ENCODE results near the gene MLIP. TPM values are rescaled to one million over a fixed set of nuclear protein-coding genes. Genes with fewer than 3 reads are reported as not detected.

Gene MLIP
- total and polyA plus RNA-seq, 2 of the 8 experiments (the other 6 are each of a cell fraction or from before 2014, with no cell fraction given): not detected

DNA sequence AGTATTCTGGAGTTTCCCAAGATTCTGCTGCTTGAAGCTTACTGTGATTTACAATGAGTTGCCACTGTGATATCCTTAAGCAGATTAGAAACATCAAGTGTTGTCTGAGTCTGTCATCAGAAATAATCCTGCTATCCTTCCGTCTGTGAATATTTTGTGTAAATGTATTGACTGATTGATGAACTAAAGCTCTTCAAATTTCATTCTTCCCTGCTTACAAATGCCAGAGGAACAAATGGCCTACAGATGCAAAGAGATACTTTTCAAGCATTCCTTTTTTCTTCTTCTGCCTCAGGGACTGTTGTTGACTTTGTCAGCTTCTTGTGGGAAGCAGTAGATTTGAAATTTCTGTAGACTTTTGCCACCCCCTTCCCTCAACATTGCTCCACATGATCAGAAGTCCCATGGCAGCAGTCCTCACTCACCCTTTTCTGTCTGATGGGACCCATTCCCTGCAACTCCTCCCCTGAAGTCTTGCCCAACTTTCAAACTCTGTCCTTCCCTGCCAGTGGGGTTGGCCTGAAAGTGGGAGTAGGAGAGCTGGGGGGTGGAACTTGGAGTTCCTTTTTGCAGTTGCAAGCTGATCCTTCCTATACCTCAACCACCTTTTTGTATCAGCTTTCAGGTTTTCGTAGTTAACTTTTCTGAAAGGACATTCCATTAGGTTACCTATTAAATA lies 38.5 kb upstream of the MLIP start (continued):
- TF ChIP-seq CHD1 (IDR thresholded peaks at IDR 0.05; ENCODE audit: low read depth, low read length) (no peak), RBBP5 (IDR thresholded peaks at IDR 0.05; ENCODE audit: borderline replicate concordance, low read depth, low read length) (no peak), NANOG (IDR thresholded peaks at IDR 0.05; ENCODE audit: insufficient read depth, low read depth, low read length, poor library complexity, severe bottlenecking) (no peak), TCF12 (IDR thresholded peaks at IDR 0.05; ENCODE audit: low read depth, low read length) (no peak), KDM1A (IDR thresholded peaks at IDR 0.05; ENCODE audit: borderline replicate concordance, low read length) (no peak)
- TF ChIP-seq, protein P1, sequence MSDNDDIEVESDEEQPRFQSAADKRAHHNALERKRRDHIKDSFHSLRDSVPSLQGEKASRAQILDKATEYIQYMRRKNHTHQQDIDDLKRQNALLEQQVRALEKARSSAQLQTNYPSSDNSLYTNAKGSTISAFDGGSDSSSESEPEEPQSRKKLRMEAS (IDR thresholded peaks at IDR 0.05): no peak
- TF ChIP-seq, protein P2, sequence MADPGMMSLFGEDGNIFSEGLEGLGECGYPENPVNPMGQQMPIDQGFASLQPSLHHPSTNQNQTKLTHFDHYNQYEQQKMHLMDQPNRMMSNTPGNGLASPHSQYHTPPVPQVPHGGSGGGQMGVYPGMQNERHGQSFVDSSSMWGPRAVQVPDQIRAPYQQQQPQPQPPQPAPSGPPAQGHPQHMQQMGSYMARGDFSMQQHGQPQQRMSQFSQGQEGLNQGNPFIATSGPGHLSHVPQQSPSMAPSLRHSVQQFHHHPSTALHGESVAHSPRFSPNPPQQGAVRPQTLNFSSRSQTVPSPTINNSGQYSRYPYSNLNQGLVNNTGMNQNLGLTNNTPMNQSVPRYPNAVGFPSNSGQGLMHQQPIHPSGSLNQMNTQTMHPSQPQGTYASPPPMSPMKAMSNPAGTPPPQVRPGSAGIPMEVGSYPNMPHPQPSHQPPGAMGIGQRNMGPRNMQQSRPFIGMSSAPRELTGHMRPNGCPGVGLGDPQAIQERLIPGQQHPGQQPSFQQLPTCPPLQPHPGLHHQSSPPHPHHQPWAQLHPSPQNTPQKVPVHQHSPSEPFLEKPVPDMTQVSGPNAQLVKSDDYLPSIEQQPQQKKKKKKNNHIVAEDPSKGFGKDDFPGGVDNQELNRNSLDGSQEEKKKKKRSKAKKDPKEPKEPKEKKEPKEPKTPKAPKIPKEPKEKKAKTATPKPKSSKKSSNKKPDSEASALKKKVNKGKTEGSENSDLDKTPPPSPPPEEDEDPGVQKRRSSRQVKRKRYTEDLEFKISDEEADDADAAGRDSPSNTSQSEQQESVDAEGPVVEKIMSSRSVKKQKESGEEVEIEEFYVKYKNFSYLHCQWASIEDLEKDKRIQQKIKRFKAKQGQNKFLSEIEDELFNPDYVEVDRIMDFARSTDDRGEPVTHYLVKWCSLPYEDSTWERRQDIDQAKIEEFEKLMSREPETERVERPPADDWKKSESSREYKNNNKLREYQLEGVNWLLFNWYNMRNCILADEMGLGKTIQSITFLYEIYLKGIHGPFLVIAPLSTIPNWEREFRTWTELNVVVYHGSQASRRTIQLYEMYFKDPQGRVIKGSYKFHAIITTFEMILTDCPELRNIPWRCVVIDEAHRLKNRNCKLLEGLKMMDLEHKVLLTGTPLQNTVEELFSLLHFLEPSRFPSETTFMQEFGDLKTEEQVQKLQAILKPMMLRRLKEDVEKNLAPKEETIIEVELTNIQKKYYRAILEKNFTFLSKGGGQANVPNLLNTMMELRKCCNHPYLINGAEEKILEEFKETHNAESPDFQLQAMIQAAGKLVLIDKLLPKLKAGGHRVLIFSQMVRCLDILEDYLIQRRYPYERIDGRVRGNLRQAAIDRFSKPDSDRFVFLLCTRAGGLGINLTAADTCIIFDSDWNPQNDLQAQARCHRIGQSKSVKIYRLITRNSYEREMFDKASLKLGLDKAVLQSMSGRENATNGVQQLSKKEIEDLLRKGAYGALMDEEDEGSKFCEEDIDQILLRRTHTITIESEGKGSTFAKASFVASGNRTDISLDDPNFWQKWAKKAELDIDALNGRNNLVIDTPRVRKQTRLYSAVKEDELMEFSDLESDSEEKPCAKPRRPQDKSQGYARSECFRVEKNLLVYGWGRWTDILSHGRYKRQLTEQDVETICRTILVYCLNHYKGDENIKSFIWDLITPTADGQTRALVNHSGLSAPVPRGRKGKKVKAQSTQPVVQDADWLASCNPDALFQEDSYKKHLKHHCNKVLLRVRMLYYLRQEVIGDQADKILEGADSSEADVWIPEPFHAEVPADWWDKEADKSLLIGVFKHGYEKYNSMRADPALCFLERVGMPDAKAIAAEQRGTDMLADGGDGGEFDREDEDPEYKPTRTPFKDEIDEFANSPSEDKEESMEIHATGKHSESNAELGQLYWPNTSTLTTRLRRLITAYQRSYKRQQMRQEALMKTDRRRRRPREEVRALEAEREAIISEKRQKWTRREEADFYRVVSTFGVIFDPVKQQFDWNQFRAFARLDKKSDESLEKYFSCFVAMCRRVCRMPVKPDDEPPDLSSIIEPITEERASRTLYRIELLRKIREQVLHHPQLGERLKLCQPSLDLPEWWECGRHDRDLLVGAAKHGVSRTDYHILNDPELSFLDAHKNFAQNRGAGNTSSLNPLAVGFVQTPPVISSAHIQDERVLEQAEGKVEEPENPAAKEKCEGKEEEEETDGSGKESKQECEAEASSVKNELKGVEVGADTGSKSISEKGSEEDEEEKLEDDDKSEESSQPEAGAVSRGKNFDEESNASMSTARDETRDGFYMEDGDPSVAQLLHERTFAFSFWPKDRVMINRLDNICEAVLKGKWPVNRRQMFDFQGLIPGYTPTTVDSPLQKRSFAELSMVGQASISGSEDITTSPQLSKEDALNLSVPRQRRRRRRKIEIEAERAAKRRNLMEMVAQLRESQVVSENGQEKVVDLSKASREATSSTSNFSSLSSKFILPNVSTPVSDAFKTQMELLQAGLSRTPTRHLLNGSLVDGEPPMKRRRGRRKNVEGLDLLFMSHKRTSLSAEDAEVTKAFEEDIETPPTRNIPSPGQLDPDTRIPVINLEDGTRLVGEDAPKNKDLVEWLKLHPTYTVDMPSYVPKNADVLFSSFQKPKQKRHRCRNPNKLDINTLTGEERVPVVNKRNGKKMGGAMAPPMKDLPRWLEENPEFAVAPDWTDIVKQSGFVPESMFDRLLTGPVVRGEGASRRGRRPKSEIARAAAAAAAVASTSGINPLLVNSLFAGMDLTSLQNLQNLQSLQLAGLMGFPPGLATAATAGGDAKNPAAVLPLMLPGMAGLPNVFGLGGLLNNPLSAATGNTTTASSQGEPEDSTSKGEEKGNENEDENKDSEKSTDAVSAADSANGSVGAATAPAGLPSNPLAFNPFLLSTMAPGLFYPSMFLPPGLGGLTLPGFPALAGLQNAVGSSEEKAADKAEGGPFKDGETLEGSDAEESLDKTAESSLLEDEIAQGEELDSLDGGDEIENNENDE (IDR thresholded peaks at IDR 0.05; ENCODE audit: insufficient replicate concordance, low read length): no peak
